ENCODE data around the gene CFAP61.

Gene CFAP61

DNA sequence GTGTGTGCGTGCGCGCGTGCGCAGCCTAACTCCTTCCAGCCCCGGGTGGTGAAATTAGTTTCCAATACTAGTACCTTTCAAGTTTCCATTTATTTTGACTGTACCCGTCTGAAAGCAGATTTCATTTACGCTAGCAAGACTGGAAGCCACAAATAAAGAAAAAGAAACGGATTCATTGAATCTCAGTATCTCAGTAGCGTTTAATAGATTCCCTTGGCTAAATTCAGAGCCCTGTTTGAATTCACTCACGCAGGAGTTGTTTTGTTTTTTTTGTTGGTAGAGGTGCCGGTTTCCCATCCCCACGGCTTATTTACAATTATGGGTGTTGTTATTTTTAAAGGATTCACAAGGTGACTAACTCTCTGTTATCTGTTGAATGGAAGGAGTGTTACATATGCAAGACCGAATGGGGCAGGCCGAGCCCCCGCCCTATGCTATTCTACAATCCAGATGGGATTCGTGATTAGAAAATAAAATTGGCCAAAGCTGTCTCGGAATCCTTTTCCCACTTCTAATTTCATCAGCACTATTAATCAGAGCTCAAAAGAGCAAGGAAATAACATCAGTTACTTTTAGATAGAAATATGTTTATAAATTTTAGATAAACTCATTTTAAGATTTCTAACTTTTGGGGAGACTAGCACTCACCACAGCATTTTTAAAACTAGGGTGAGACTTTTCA lies 313.3 kb downstream of the CFAP61 start:
- DNase-seq (ENCODE audit: low read depth) = no peak
- H3K4me3 ChIP-seq (ENCODE audit: control insufficient read depth, low read depth, low read length) = no peak overlapping the region
- TF ChIP-seq CTCF (IDR thresholded peaks at IDR 0.05; ENCODE audit: control insufficient read depth, insufficient read depth, low read depth, low read length, missing control alignments) = no peak

- no peak overlapping the region for H3K4me3 ChIP-seq (ENCODE audit: control insufficient read depth, low read depth, low read length)
- DNase-seq (ENCODE audit: low read depth) = no peak
- no peak for TF ChIP-seq CTCF (IDR thresholded peaks at IDR 0.05; ENCODE audit: control insufficient read depth, insufficient read depth, low read depth, low read length, missing control alignments)
Observed at GRCh38 chr20:20366551-20366875, 314.2 kb downstream of the CFAP61 start.

GRCh38 chr20:20366876-20367574 lies 314.7 kb downstream of the CFAP61 start:
- no peak for DNase-seq (ENCODE audit: low read depth)
- no peak for TF ChIP-seq CTCF (IDR thresholded peaks at IDR 0.05; ENCODE audit: control insufficient read depth, insufficient read depth, low read depth, low read length, missing control alignments)
- H3K4me3 ChIP-seq (ENCODE audit: control insufficient read depth, low read depth, low read length) = no peak overlapping the region

DNA sequence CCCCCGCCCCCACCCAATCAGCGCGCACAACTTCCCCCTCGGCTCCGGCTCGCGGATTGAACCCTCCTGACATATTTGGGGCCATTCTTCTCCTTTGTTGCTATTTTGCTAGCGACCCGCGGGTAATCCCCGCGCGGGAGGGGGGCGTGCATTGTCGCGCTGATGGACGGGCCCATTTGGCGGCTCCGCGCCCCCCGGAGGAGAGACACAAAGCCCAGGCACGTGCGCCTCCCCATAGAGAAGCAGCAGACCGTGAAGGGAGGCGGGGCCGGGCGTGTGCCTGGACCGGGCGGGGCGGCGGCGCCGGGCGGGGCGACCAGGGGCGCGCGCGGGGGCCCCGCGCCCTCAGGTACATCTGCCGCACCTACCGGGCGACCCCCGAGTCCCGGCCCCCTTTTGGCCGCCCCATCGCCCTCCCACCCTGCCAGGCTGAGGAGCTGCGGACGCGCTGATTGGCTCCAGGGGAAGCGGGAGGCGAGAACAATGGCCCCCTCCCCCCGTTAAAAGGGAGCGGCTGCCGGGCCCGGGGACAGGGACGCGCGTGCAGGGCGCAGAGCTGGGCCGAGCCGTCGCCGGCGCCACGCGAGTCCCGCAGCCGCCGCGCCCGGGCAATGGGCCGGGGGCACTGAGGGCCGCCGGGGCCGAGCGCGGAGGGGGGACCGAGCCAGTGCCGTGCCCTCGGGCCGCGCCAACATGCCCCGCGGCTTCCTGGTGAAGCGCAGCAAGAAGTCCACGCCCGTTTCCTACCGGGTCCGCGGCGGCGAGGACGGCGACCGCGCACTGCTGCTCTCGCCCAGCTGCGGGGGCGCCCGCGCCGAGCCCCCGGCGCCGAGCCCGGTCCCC lies 315.5 kb downstream of the CFAP61 start, which contains the start of gene INSM1:
Gene INSM1 (plus strand): TSS at position 530 of the 843 bp plus-strand sequence. CDS start 164 bp downstream, at position 694.
- DNase-seq (ENCODE audit: low read depth) = no peak
- no peak for TF ChIP-seq CTCF (IDR thresholded peaks at IDR 0.05; ENCODE audit: control insufficient read depth, insufficient read depth, low read depth, low read length, missing control alignments)
- H3K4me3 ChIP-seq (ENCODE audit: control insufficient read depth, low read depth, low read length) = no peak within 1 kb of the TSS

DNA sequence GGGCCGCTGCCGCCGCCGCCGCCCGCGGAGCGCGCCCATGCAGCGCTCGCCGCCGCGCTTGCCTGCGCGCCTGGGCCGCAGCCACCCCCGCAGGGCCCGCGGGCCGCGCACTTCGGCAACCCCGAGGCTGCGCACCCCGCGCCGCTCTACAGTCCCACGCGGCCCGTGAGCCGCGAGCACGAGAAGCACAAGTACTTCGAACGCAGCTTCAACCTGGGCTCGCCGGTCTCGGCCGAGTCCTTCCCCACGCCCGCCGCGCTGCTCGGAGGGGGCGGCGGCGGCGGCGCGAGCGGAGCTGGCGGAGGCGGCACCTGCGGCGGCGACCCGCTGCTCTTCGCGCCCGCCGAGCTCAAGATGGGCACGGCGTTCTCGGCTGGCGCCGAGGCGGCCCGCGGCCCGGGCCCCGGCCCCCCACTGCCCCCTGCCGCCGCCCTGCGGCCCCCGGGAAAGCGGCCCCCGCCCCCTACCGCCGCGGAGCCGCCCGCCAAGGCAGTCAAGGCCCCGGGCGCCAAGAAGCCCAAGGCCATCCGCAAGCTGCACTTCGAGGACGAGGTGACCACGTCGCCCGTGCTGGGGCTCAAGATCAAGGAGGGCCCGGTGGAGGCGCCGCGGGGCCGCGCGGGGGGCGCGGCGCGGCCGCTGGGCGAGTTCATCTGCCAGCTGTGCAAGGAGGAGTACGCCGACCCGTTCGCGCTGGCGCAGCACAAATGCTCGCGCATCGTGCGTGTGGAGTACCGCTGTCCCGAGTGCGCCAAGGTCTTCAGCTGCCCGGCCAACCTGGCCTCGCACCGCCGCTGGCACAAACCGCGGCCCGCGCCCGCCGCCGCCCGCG lies 316.3 kb downstream of the CFAP61 start:
- no peak for DNase-seq (ENCODE audit: low read depth)
- H3K4me3 ChIP-seq (ENCODE audit: control insufficient read depth, low read depth, low read length) = no peak overlapping the region
- TF ChIP-seq CTCF (IDR thresholded peaks at IDR 0.05; ENCODE audit: control insufficient read depth, insufficient read depth, low read depth, low read length, missing control alignments) = no peak
